Skeletal muscle tissue (tissue), 4 donors: ENCODE measurements around the gene PCDHGA4. TPM values are rescaled to one million over a fixed set of nuclear protein-coding genes. Genes with fewer than 3 reads are reported as not detected.
"Not testable (repeated sequence)": the region's sequence is repeated elsewhere in the genome, so short reads cannot be mapped to it uniquely, and the experiment has no call there.

ENCODE experiments used
- H3K27ac ChIP-seq: one replicate; pipeline ENCODE4 v1.7.0; 2013; ENCODE audit warnings: mild to moderate bottlenecking, low read depth, low read length, inconsistent platforms
- H3K27me3 ChIP-seq, 3 donors: one replicate each; pipeline ENCODE4 v1.7.0; 2013; ENCODE audit warnings: low read length in 3 of 3; ENCODE audit not compliant: control insufficient read depth in 3 of 3, insufficient read depth in 3 of 3
- H3K36me3 ChIP-seq, 3 donors: one replicate each; pipeline ENCODE4 v1.7.0; 2013; ENCODE audit warnings: low read length in 3 of 3; ENCODE audit not compliant: control insufficient read depth in 3 of 3, insufficient read depth in 3 of 3
- H3K4me1 ChIP-seq, 3 donors: one replicate each; pipeline ENCODE4 v1.7.0; 2013; ENCODE audit warnings: low read length in 3 of 3, mild to moderate bottlenecking in 3 of 3; ENCODE audit not compliant: control insufficient read depth in 3 of 3, insufficient read depth in 3 of 3
- H3K4me3 ChIP-seq, 3 donors: one replicate each; pipeline ENCODE4 v1.7.0; 2013; ENCODE audit warnings: low read length in 3 of 3
- H3K9ac ChIP-seq, 3 donors: one replicate each; pipeline ENCODE4 v1.7.0; 2013; ENCODE audit warnings: low read length in 3 of 3, mild to moderate bottlenecking in 3 of 3, moderate library complexity in 2 of 3, low read depth in 1 of 3
- H3K9me3 ChIP-seq, 3 donors: one replicate each; pipeline ENCODE4 v1.7.0; 2013; ENCODE audit warnings: low read length in 3 of 3; ENCODE audit not compliant: control insufficient read depth in 3 of 3
- total RNA-seq: library from RNA; depleted of rRNA; stranded (reverse); fragments of >200 nt; gene quantifications from one replicate; pipeline ENCODE4 v1.2.3, GENCODE V29; 2014
- donor health status: Osteomylitis.

The PCDHGA4 gene
- total RNA-seq, 1 donor from 2014 or later, result 1.0 TPM

DNA sequence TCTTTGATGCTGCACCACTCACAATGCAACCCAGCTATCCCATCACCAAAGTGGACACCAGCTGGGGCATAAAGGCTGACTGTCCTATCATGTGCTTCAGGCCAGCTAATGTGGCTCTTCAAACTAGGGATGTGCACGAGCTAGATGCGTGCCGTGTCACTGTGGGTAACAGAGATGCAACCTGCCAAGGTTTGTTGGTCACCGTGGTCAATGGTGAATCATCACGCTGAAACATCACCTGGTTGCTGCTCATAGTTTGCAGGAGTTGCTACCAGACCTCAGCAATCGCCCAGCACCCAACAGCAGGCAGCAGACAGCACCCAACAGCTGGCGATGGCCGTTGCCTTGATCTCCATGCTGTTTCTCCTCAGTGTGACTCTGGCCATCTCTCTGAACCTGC, 26.6 kb upstream of the PCDHGA4 start:
- Histone ChIP-seq H3K9me3 (peaks cover 0 to 26% (median 6%) of the 10 kb centered on the region in 3 donors), H3K4me1 (peaks cover 0 to 20% (median 0%) of the 10 kb centered on the region in 3 donors), H3K27ac (no peak overlapping the region), H3K9ac (no peak overlapping the region), H3K4me3 (peak overlapping the region in 2 of 3 donors; percentile 17 to 32), H3K36me3 (peaks cover 0 to 7% (median 2%) of the 10 kb centered on the region in 3 donors), H3K27me3 (peaks cover 0 to 3% (median 0%) of the 10 kb centered on the region in 3 donors)

DNA sequence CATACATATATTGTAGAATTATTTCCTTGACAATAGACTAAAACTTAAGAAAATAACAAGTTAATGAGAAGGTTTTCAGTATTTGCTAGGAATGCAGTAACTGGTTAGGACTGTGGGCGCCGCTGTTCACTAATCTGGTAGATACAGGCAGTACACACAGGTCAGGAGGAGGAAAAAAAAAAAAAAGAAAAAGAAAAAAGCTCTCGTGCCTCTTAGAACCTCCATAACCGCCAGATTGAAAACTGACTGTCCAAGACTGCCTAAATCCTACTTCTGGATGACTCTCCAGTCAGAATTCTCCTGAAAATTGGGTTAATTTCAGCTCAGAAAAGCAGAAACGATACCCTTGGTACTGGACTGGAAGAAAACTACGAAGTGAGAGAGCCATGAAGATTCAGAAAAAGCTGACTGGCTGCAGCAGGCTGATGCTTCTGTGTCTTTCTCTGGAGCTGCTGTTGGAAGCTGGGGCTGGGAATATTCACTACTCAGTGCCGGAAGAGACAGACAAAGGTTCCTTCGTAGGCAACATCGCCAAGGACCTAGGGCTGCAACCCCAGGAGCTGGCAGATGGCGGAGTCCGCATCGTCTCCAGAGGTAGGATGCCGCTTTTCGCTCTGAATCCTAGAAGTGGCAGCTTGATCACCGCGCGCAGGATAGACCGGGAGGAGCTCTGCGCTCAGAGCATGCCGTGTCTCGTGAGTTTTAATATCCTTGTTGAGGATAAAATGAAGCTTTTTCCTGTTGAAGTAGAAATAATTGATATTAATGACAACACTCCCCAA, 24.3 kb upstream of the PCDHGA4 start, which contains the start of gene PCDHGA1:
Gene PCDHGA1 (plus strand): TSS at position 216 of the 782 bp plus-strand sequence.
- Histone ChIP-seq H3K9me3 (peaks cover 0 to 21% (median 6%) of the 10 kb centered on the region in 3 donors), H3K4me1 (peaks cover 0 to 20% (median 0%) of the 10 kb centered on the region in 3 donors), H3K27me3 (peaks cover 0 to 3% (median 2%) of the 10 kb centered on the region in 3 donors), H3K9ac (peak within 1 kb of the TSS in 1 of 3 donors; percentile 69), H3K4me3 (peak within 1 kb of the TSS; percentile 37 to 52 (median 40)), H3K27ac (peak within 1 kb of the TSS; percentile 37), H3K36me3 (peaks cover 0 to 7% (median 2%) of the 10 kb centered on the region in 3 donors)

- H3K27me3 ChIP-seq, H3K9ac ChIP-seq, H3K36me3 ChIP-seq, H3K4me3 ChIP-seq, H3K27ac ChIP-seq: not testable (repeated sequence)
- H3K9me3 ChIP-seq, result peaks cover 0 to 27% (median 6%) of the 10 kb centered on the region in 3 donors
- H3K4me1 ChIP-seq, result peaks cover 0 to 16% (median 0%) of the 10 kb centered on the region in 3 donors
Observed at GRCh38 chr5:141332571-141332970, 22.2 kb upstream of the PCDHGA4 start.

GRCh38 chr5:141338538-141339306, 16.1 kb upstream of the PCDHGA4 start, which contains the start of gene PCDHGA2:
PCDHGA2 (plus strand) TSS chr5:141338760.
- H3K27me3 ChIP-seq, result peaks cover 0 to 9% (median 3%) of the 10 kb centered on the region in 3 donors
- H3K27ac ChIP-seq, result peak within 1 kb of the TSS; percentile 60
- peaks cover 4 to 34% (median 18%) of the 10 kb centered on the region in 3 donors for H3K9me3 ChIP-seq
- H3K4me3 ChIP-seq, result peak within 1 kb of the TSS; percentile 48 to 74 (median 74)
- H3K4me1 ChIP-seq, result no peaks in the 10 kb centered on the region
- peak within 1 kb of the TSS in 2 of 3 donors; percentile 61 to 64 for H3K9ac ChIP-seq
- no peaks in the 10 kb centered on the region for H3K36me3 ChIP-seq

GRCh38 chr5:141340781-141341354, 14.0 kb upstream of the PCDHGA4 start:
- not testable (repeated sequence) for H3K27me3 ChIP-seq, H3K9ac ChIP-seq, H3K36me3 ChIP-seq, H3K4me1 ChIP-seq, H3K27ac ChIP-seq, H3K4me3 ChIP-seq
- peaks cover 9 to 39% (median 33%) of the 10 kb centered on the region in 3 donors for H3K9me3 ChIP-seq

- H3K4me3 ChIP-seq, result peak overlapping the region in 1 of 3 donors; percentile 11
- no peaks in the 10 kb centered on the region for H3K4me1 ChIP-seq
- H3K27ac ChIP-seq, result peak overlapping the region; percentile 26
- H3K9ac ChIP-seq, result peak overlapping the region in 1 of 3 donors; percentile 36
- H3K27me3 ChIP-seq, result peaks cover 0 to 10% (median 7%) of the 10 kb centered on the region in 3 donors
- no peaks in the 10 kb centered on the region for H3K36me3 ChIP-seq
- peaks cover 11 to 33% (median 30%) of the 10 kb centered on the region in 3 donors for H3K9me3 ChIP-seq
Observed at GRCh38 chr5:141342773-141343172, 12.0 kb upstream of the PCDHGA4 start.

- Histone ChIP-seq H3K36me3 (no peaks in the 10 kb centered on the region), H3K27ac (peak within 1 kb of the TSS; percentile 65), H3K9me3 (peaks cover 12 to 31% (median 27%) of the 10 kb centered on the region in 3 donors), H3K4me1 (no peaks in the 10 kb centered on the region), H3K4me3 (peak within 1 kb of the TSS; percentile 61 to 66 (median 65)), H3K9ac (peak within 1 kb of the TSS; percentile 38 to 60 (median 57)), H3K27me3 (peaks cover 0 to 10% (median 7%) of the 10 kb centered on the region in 3 donors)
Observed at GRCh38 chr5:141343242-141343952, 11.4 kb upstream of the PCDHGA4 start, which contains the start of gene PCDHGA3. PCDHGA3 (plus strand) TSS chr5:141343829; CDS start chr5:141344034, 205 bp downstream.

- Histone ChIP-seq H3K4me1 (no peaks in the 10 kb centered on the region), H3K4me3 (peak overlapping the region; percentile 61 to 66 (median 65)), H3K36me3 (no peaks in the 10 kb centered on the region), H3K27ac (peak overlapping the region; percentile 65), H3K9ac (peak overlapping the region; percentile 38 to 60 (median 57)), H3K9me3 (peaks cover 8 to 29% (median 25%) of the 10 kb centered on the region in 3 donors), H3K27me3 (peaks cover 0 to 10% (median 1%) of the 10 kb centered on the region in 3 donors)
Observed at GRCh38 chr5:141343953-141344463, 10.8 kb upstream of the PCDHGA4 start.

- Histone ChIP-seq H3K4me3 (no peak overlapping the region), H3K27me3 (peaks cover 0 to 7% (median 0%) of the 10 kb centered on the region in 3 donors), H3K27ac (no peak overlapping the region), H3K9me3 (peaks cover 11 to 20% (median 12%) of the 10 kb centered on the region in 3 donors), H3K36me3 (no peaks in the 10 kb centered on the region), H3K4me1 (no peaks in the 10 kb centered on the region), H3K9ac (no peak overlapping the region)
Observed at GRCh38 chr5:141345327-141345726, 9.5 kb upstream of the PCDHGA4 start.
